IMR-90 (cell line): Measurements from ENCODE around the gene PLA2G2E. TPM values are rescaled to one million over a fixed set of nuclear protein-coding genes. Genes with fewer than 3 reads are reported as not detected.

Experiments used
- ATAC-seq: fragments of 200-7000 bp; cut with Tn5 transposase; 2 replicates; pipeline ENCODE4 v1.9.1; 2020; ENCODE audit warnings: low read depth, mild to moderate bottlenecking, moderate library complexity
- BruUV-seq: library from RNA; stranded (reverse); fragments of 400-500 nt; replicated peaks from 2 replicates; lab custom pipeline; 2021; lab: Mats Ljungman, UMichigan
- CTCF ChIA-PET: fragments of 300-600 bp; formaldehyde crosslinking; extraction: SDS; loops from one replicate; lab custom pipeline; 2021; ENCODE audit warnings: antibody characterized with exemption; lab: Yijun Ruan, JAX
- POLR2A ChIA-PET: fragments of 300-600 bp; sonication (Branson Sonifier 250); formaldehyde crosslinking; loops from one replicate; lab custom pipeline; 2022; ENCODE audit warnings: antibody characterized with exemption; ENCODE audit not compliant: unreplicated experiment; lab: Charles Lee
- DNase-seq: peaks from one replicate; pipeline ENCODE4 v3.0.0; 2013
- H2AFZ ChIP-seq: replicated peaks from 2 replicates; pipeline ENCODE3; 2013; ENCODE audit warnings: low read length, mild to moderate bottlenecking; ENCODE audit not compliant: poor library complexity
- H2AK5ac ChIP-seq: 2 replicates; pipeline ENCODE4 v1.6.1; 2013; ENCODE audit warnings: low read depth, low read length, inconsistent platforms
- H2AK9ac ChIP-seq: replicated peaks from 2 replicates; pipeline ENCODE3; 2013; ENCODE audit warnings: mild to moderate bottlenecking, low read depth, low read length, moderate library complexity; ENCODE audit not compliant: poor library complexity
- H2BK120ac ChIP-seq: 2 replicates; pipeline ENCODE4 v1.6.1; 2013; ENCODE audit warnings: low read depth, low read length, inconsistent platforms
- H2BK15ac ChIP-seq: 3 replicates; pipeline ENCODE4 v1.6.1; 2013; ENCODE audit warnings: low read depth, low read length, inconsistent platforms
- H2BK20ac ChIP-seq: 2 replicates; pipeline ENCODE4 v1.6.1; 2013; ENCODE audit warnings: low read depth, mild to moderate bottlenecking, inconsistent platforms, low read length, moderate library complexity
- H2BK5ac ChIP-seq: 2 replicates; pipeline ENCODE4 v1.6.1; 2013; ENCODE audit warnings: mild to moderate bottlenecking, low read depth, low read length, inconsistent platforms; ENCODE audit not compliant: poor library complexity, severe bottlenecking
- H3K14ac ChIP-seq: replicated peaks from 2 replicates; pipeline ENCODE4 v1.6.1; 2013; ENCODE audit warnings: low read depth, low read length, inconsistent platforms
- H3K18ac ChIP-seq: 2 replicates; pipeline ENCODE4 v1.6.1; 2013; ENCODE audit warnings: low read depth, low read length, control low read depth
- H3K23ac ChIP-seq: 2 replicates; pipeline ENCODE4 v1.6.1; 2013; ENCODE audit warnings: low read depth, low read length, inconsistent platforms
- H3K27ac ChIP-seq: 2 replicates; pipeline ENCODE4 v1.5.1; 2013; ENCODE audit warnings: mild to moderate bottlenecking, control low read depth, low read length; ENCODE audit not compliant: insufficient read depth
- H3K27me3 ChIP-seq: 2 replicates; pipeline ENCODE4 v1.6.1; 2013; ENCODE audit warnings: low read length; ENCODE audit not compliant: control insufficient read depth, insufficient read depth
- H3K36me3 ChIP-seq: 2 replicates; pipeline ENCODE4 v1.6.1; 2013; ENCODE audit warnings: low read length, mixed read lengths; ENCODE audit not compliant: control insufficient read depth, insufficient read depth
- H3K4ac ChIP-seq: 2 replicates; pipeline ENCODE4 v1.6.1; 2013; ENCODE audit warnings: low read depth, low read length, inconsistent platforms
- H3K4me1 ChIP-seq: 2 replicates; pipeline ENCODE4 v1.6.1; 2013; ENCODE audit warnings: low read length, mixed read lengths; ENCODE audit not compliant: control insufficient read depth, insufficient read depth
- H3K4me2 ChIP-seq: 2 replicates; pipeline ENCODE4 v1.6.1; 2013; ENCODE audit warnings: low read depth, mild to moderate bottlenecking, control low read depth, low read length, moderate library complexity
- H3K4me3 ChIP-seq: 2 replicates; pipeline ENCODE4 v1.5.1; 2013; ENCODE audit warnings: low read depth, mild to moderate bottlenecking, control low read depth, low read length, moderate library complexity; ENCODE audit not compliant: insufficient read depth
- H3K56ac ChIP-seq: 2 replicates; pipeline ENCODE4 v1.6.1; 2013; ENCODE audit warnings: low read length, inconsistent platforms; ENCODE audit not compliant: insufficient read depth; ENCODE audit errors: extremely low read depth
- H3K79me1 ChIP-seq, 2 experiments: 2 replicates each; pipeline ENCODE4 v1.6.1; 2013; ENCODE audit warnings: low read length in 2 of 2, inconsistent platforms in 1 of 2, low read depth in 1 of 2
- H3K9ac ChIP-seq: 2 replicates; pipeline ENCODE4 v1.6.1; 2013; ENCODE audit warnings: low read depth, low read length, control low read depth
- H3K9me1 ChIP-seq: 2 replicates; pipeline ENCODE4 v1.6.1; 2013; ENCODE audit warnings: low read length, inconsistent platforms; ENCODE audit not compliant: insufficient read depth
- H3K9me3 ChIP-seq: 2 replicates; pipeline ENCODE4 v1.6.1; 2013; ENCODE audit warnings: low read length; ENCODE audit not compliant: control insufficient read depth, insufficient read depth
- H4K20me1 ChIP-seq: 2 replicates; pipeline ENCODE4 v1.6.1; 2013; ENCODE audit warnings: low read length, inconsistent platforms; ENCODE audit not compliant: insufficient read depth
- H4K5ac ChIP-seq: 2 replicates; pipeline ENCODE4 v1.6.1; 2013; ENCODE audit warnings: mild to moderate bottlenecking, low read depth, low read length, control low read depth
- H4K8ac ChIP-seq, 2 experiments: 2 replicates each; pipeline ENCODE4 v1.6.1; 2013; ENCODE audit warnings: low read depth in 2 of 2, low read length in 2 of 2, control low read depth in 1 of 2, inconsistent platforms in 1 of 2
- H4K91ac ChIP-seq: 2 replicates; pipeline ENCODE4 v1.6.1; 2013; ENCODE audit warnings: low read depth, low read length, inconsistent platforms; ENCODE audit not compliant: insufficient read depth
- BHLHE40 ChIP-seq: fragments of 150-350 bp; IDR thresholded peaks from 2 replicates; pipeline ENCODE4 v1.6.1; 2016; ENCODE audit warnings: mild to moderate bottlenecking, low read depth, low read length
- CEBPB ChIP-seq: IDR thresholded peaks from 2 replicates; pipeline ENCODE4 v1.6.1; 2012; ENCODE audit warnings: low read depth, low read length, improper control_type of control experiment
- CHD1 ChIP-seq: IDR thresholded peaks from 2 replicates; pipeline ENCODE4 v1.6.1; 2012; ENCODE audit warnings: low read depth, low read length, improper control_type of control experiment
- CTCF ChIP-seq: conservative IDR thresholded peaks from 2 replicates; pipeline ENCODE4 v1.5.1; 2012; ENCODE audit warnings: mild to moderate bottlenecking, low read depth, low read length, improper control_type of control experiment
- ELK1 ChIP-seq: fragments of 150-350 bp; IDR thresholded peaks from 2 replicates; pipeline ENCODE4 v1.6.1; 2016; ENCODE audit warnings: low read depth, mild to moderate bottlenecking, low read length, moderate library complexity, borderline replicate concordance
- FOS ChIP-seq: fragments of 150-350 bp; IDR thresholded peaks from 2 replicates; pipeline ENCODE4 v1.6.1; 2016; ENCODE audit warnings: low read depth, low read length
- MAFK ChIP-seq: IDR thresholded peaks from 2 replicates; pipeline ENCODE4 v1.6.1; 2012; ENCODE audit warnings: low read depth, low read length, improper control_type of control experiment
- MAZ ChIP-seq: IDR thresholded peaks from 2 replicates; pipeline ENCODE4 v1.6.1; 2012; ENCODE audit warnings: low read depth, mild to moderate bottlenecking, low read length, improper control_type of control experiment, moderate library complexity, borderline replicate concordance
- MXI1 ChIP-seq: IDR thresholded peaks from 2 replicates; pipeline ENCODE4 v1.6.1; 2012; ENCODE audit warnings: low read depth, mild to moderate bottlenecking, low read length, moderate library complexity, borderline replicate concordance
- NFE2L2 ChIP-seq: fragments of 150-350 bp; IDR thresholded peaks from 2 replicates; pipeline ENCODE4 v1.6.1; 2016; ENCODE audit warnings: low read depth, mild to moderate bottlenecking, low read length
- POLR2A ChIP-seq: IDR thresholded peaks from 2 replicates; pipeline ENCODE4 v1.6.1; 2012; ENCODE audit warnings: mild to moderate bottlenecking, low read depth, low read length
- RAD21 ChIP-seq: IDR thresholded peaks from 2 replicates; pipeline ENCODE4 v1.6.1; 2012; ENCODE audit warnings: low read length, improper control_type of control experiment
- RCOR1 ChIP-seq: IDR thresholded peaks from 2 replicates; pipeline ENCODE4 v1.6.1; 2012; ENCODE audit warnings: mild to moderate bottlenecking, low read length, improper control_type of control experiment; ENCODE audit not compliant: insufficient replicate concordance
- RFX5 ChIP-seq: IDR thresholded peaks from 2 replicates; pipeline ENCODE4 v1.8.0; 2012; ENCODE audit warnings: low read depth, mild to moderate bottlenecking, low read length, moderate library complexity
- SMC3 ChIP-seq: fragments of 150-350 bp; IDR thresholded peaks from 2 replicates; pipeline ENCODE4 v1.6.1; 2016; ENCODE audit warnings: low read depth, mild to moderate bottlenecking, antibody characterized with exemption, low read length, moderate library complexity
- USF2 ChIP-seq: fragments of 150-350 bp; IDR thresholded peaks from 2 replicates; pipeline ENCODE4 v1.6.1; 2017; ENCODE audit warnings: mild to moderate bottlenecking, antibody characterized with exemption, low read length, low read depth
- WGBS, 2 experiments: methylation state at CpG; one replicate each; pipeline versions ENCODE4 v1.1.5 to v1.1.7; 2013; ENCODE audit warnings: missing lambda C conversion rate in 2 of 2; ENCODE audit not compliant: insufficient read length in 1 of 2; ENCODE audit errors: extremely low coverage in 2 of 2; 5-methylcytosine and 5-hydroxymethylcytosine counted together
- dilution Hi-C: fragments of 300-500 bp; cut with HindIII; formaldehyde crosslinking; loops from one replicate; pipeline ENCODE4 v1.14.3; 2018; ENCODE audit warnings: low sequenced_read_pairs; ENCODE audit not compliant: unreplicated experiment
- in situ Hi-C: fragments of 300-500 bp; cut with MboI; formaldehyde crosslinking; loops from 3 replicates; pipeline ENCODE4 v1.14.3; 2019; ENCODE audit warnings: low sequenced_read_pairs, inconsistent platforms, mixed read lengths
- intact Hi-C: fragments of 100-400 bp; cut with micrococcal nuclease; formaldehyde crosslinking; loops from 2 replicates; pipeline ENCODE4 v1.10.0; 2022
- polyA plus RNA-seq, 3 experiments: library from polyadenylated mRNA; depleted of rRNA; stranded (reverse); fragments of >200 nt; gene quantifications; 2 replicates each; pipeline ENCODE4 v1.2.3, GENCODE V29; 2012; ENCODE audit warnings: low replicate concordance in 1 of 3
- total RNA-seq: library from RNA; depleted of rRNA; stranded (reverse); fragments of >200 nt; gene quantifications from 2 replicates; pipeline ENCODE4 v1.2.3, GENCODE V29; 2012

The PLA2G2E gene
- total and polyA plus RNA-seq, 2 of the 4 experiments (the other 2 are of a cell fraction): not detected

GRCh38 chr1:19884312-19884711 lies 39.1 kb downstream of the PLA2G2E start:
- no peak overlapping the region for H3K4me3 ChIP-seq
- BruUV-seq: no TSS peak

More at GRCh38 chr1:19884312-19884711, 39.1 kb downstream of the PLA2G2E start:
- Histone ChIP-seq H3K9me3 (no peaks in the 10 kb centered on the region), H3K9ac (no peak overlapping the region), H3K36me3 (no peaks in the 10 kb centered on the region), H3K23ac (peak overlapping the region; percentile 35; the same call in 1 of the 2 replicates), H3K18ac (no peak overlapping the region), H2BK5ac (no peak overlapping the region), H3K4me1 (peaks cover 6% of the 10 kb centered on the region), H3K14ac (no peak overlapping the region), H4K91ac (no peak overlapping the region), H4K5ac (no peak overlapping the region), H3K4ac (no peak overlapping the region), H2BK20ac (no peak overlapping the region), H2AK9ac (no peak overlapping the region), H4K20me1 (peaks cover 44% of the 10 kb centered on the region; the same call in 1 of the 2 replicates), H2AFZ (no peak overlapping the region), H3K27ac (no peak overlapping the region), H3K9me1 (peaks cover 8% of the 10 kb centered on the region), H4K8ac (no peak overlapping the region), H3K79me1 (peaks cover 24 to 47% of the 10 kb centered on the region in 2 experiments), H3K4me2 (no peak overlapping the region), H3K27me3 (no peaks in the 10 kb centered on the region), H2AK5ac (no peak overlapping the region), H2BK15ac (no peak overlapping the region), H3K56ac (no peak overlapping the region), H2BK120ac (no peak overlapping the region)
- in situ Hi-C loops (no loop called here), dilution Hi-C loops (no loop called here), intact Hi-C loops (loop anchor here (10.0 kb wide), 1 partner anchor 220 kb away; the partner anchor contains the start of gene HTR6)
- POLR2A ChIA-PET: no interaction called here
- DNase-seq: no peak
- no peak for ATAC-seq
- TF ChIP-seq USF2 (no peak), MXI1 (no peak), MAFK (no peak), SMC3 (no peak), BHLHE40 (no peak), POLR2A (no peak), RAD21 (no peak), ELK1 (no peak), CTCF (no peak), CHD1 (no peak), CEBPB (no peak), RFX5 (no peak), FOS (no peak), RCOR1 (no peak), MAZ (no peak), NFE2L2 (no peak)
- CTCF ChIA-PET: no interaction called here
- no CpG with 5 or more reads among the region's 2 CpGs for WGBS, 2 experiments
